SK-N-DZ (cell line): ENCODE results near the gene C1orf185.

Experiments used
- small RNA-seq, 2 experiments: library from RNA; depleted of rRNA; stranded (forward); fragments of <200 nt; gene quantifications; one replicate each; pipeline ENCODE3, GENCODE V24; 2014

C1orf185 gene

Small RNA genes lying within 50 kb of the gene (small RNA-seq; reads per million reads assigned to genes)
- gene MIR4421: 0 reads per million in 2 experiments
- gene MIR6500: 0 reads per million in 2 experiments
- 0 reads per million in 2 experiments for gene RF00019
